Motor neuron (in vitro differentiated cells): ENCODE measurements around the gene C1QTNF6. TPM values are rescaled to one million over a fixed set of nuclear protein-coding genes. Genes with fewer than 3 reads are reported as not detected.
A peak's percentile ranks its signal among the peaks of the same experiment; 100 is the strongest.

Experiments used
- ATAC-seq, 8 experiments: fragments of 200-7000 bp; cut with Tn5 transposase; replicated peaks in 6 of 8; 2 replicates each; pipeline ENCODE4 v1.8.0; 2021; ENCODE audit warnings: mild to moderate bottlenecking in 8 of 8, moderate library complexity in 8 of 8
- H3K27ac ChIP-seq, 2 donors: fragments of 250-450 bp; sonication (Bioruptor Pico); 2 replicates each; pipeline ENCODE4 v1.9.0; 2021; ENCODE audit warnings: antibody characterized with exemption in 2 of 2, mild to moderate bottlenecking in 2 of 2, moderate library complexity in 1 of 2
- H3K4me1 ChIP-seq, 2 donors: fragments of 250-450 bp; sonication (Bioruptor Pico); replicated peaks in 1 of 2; 2 replicates each; pipeline ENCODE4 v1.6.1; 2021; ENCODE audit warnings: antibody characterized with exemption in 2 of 2, mild to moderate bottlenecking in 2 of 2, moderate library complexity in 1 of 2
- H3K4me3 ChIP-seq, 5 donors: fragments of 250-450 bp; sonication (Bioruptor Pico); 2 replicates each; pipeline ENCODE4 v1.9.0; 2021; ENCODE audit warnings: antibody characterized with exemption in 5 of 5, mild to moderate bottlenecking in 5 of 5, moderate library complexity in 4 of 5
- WGBS, 10 experiments: fragments of 450-650 bp; shearing (Covaris generic); methylation state at CpG; one replicate each; pipeline ENCODE4 v1.0.0; 2022; 5-methylcytosine and 5-hydroxymethylcytosine counted together
- in situ Hi-C, 9 experiments: fragments of 400-800 bp; cut with MboI; loops; one replicate each; pipeline ENCODE4 v1.15.0; 2021; ENCODE audit warnings: low sequenced_read_pairs in 9 of 9, low pct_unique_long_range_greater_than_20kb in 2 of 9; ENCODE audit not compliant: unreplicated experiment in 9 of 9
- total RNA-seq, 8 experiments: library from RNA; unstranded; fragments of 300-600 nt; gene quantifications; 2 replicates each; pipeline versions ENCODE4 v1.2.3 to v1.2.4, GENCODE V29; 2022

The C1QTNF6 gene
- total RNA-seq, 8 experiments from 2014 or later = 2.7 to 116 (median 12.6) TPM

GRCh38 chr22:37187552-37187890, 526 bp downstream of the C1QTNF6 start:
- H3K27ac ChIP-seq = no peak overlapping the region
- H3K4me3 ChIP-seq = peak overlapping the region in 1 of 5 donors; percentile 20

GRCh38 chr22:37186997-37187522, 987 bp downstream of the C1QTNF6 start:
- peaks cover 12 to 16% of the 10 kb centered on the region in 2 donors for H3K4me1 ChIP-seq
- H3K27ac ChIP-seq = no peak overlapping the region
- WGBS, 10 experiments = 0 to 100% (median 90%) methylated on average over 1 to 3 of the region's 4 CpGs; no CpG with 5 or more reads in 3 of the 10 experiments
- ATAC-seq = peak in 2 of 8 experiments; percentile 1 to 4
- in situ Hi-C loops = no loop called here
- H3K4me3 ChIP-seq = no peak overlapping the region

More at GRCh38 chr22:37187552-37187890, 526 bp downstream of the C1QTNF6 start:
- H3K4me1 ChIP-seq = peaks cover 12 to 16% of the 10 kb centered on the region in 2 donors
- 0 to 83% (median 13%) methylated on average over 1 to 5 of the region's 5 CpGs; no CpG with 5 or more reads in 3 of the 10 experiments for WGBS, 10 experiments
- in situ Hi-C loops = no loop called here
- ATAC-seq = no peak

GRCh38 chr22:37186228-37186996, 1.6 kb downstream of the C1QTNF6 start:
- peak in 2 of 8 experiments; percentile 1 to 9 for ATAC-seq
- no peak overlapping the region for H3K27ac ChIP-seq
- 68 to 94% (median 86%) methylated on average over 1 to 9 of the region's 9 CpGs; no CpG with 5 or more reads in 1 of the 10 experiments for WGBS, 10 experiments

GRCh38 chr22:37185646-37186227, 2.3 kb downstream of the C1QTNF6 start:
- in situ Hi-C loops = no loop called here
- WGBS, 10 experiments = 79 to 100% (median 100%) methylated on average over 1 to 5 of the region's 13 CpGs; no CpG with 5 or more reads in 3 of the 10 experiments
- no peak overlapping the region for H3K27ac ChIP-seq
- peaks cover 12 to 16% of the 10 kb centered on the region in 2 donors for H3K4me1 ChIP-seq
- H3K4me3 ChIP-seq = no peak overlapping the region
- ATAC-seq = no peak

More at GRCh38 chr22:37186228-37186996, 1.6 kb downstream of the C1QTNF6 start:
- no peak overlapping the region for H3K4me3 ChIP-seq
- in situ Hi-C loops = no loop called here
- peaks cover 12 to 16% of the 10 kb centered on the region in 2 donors for H3K4me1 ChIP-seq

- 82 to 100% (median 100%) methylated on average over 1 to 8 of the region's 18 CpGs; no CpG with 5 or more reads in 5 of the 10 experiments for WGBS, 10 experiments
- ATAC-seq = no peak
- in situ Hi-C loops = no loop called here
- H3K27ac ChIP-seq = no peak overlapping the region
- peaks cover 12 to 16% of the 10 kb centered on the region in 2 donors for H3K4me1 ChIP-seq
- no peak overlapping the region for H3K4me3 ChIP-seq
Measured at GRCh38 chr22:37184816-37185541, 3.1 kb downstream of the C1QTNF6 start.

GRCh38 chr22:37184380-37184755, 3.7 kb downstream of the C1QTNF6 start:
- ATAC-seq = no peak
- WGBS, 10 experiments = 70% methylated on average over 2 of the region's 12 CpGs; no CpG with 5 or more reads in 9 of the 10 experiments
- in situ Hi-C loops = no loop called here
- H3K4me3 ChIP-seq = no peak overlapping the region
- H3K27ac ChIP-seq = no peak overlapping the region
- H3K4me1 ChIP-seq = peaks cover 12 to 16% of the 10 kb centered on the region in 2 donors

- H3K27ac ChIP-seq = no peak overlapping the region
- in situ Hi-C loops = no loop called here
- no peak overlapping the region for H3K4me3 ChIP-seq
- H3K4me1 ChIP-seq = peaks cover 7 to 16% of the 10 kb centered on the region in 2 donors
- no peak for ATAC-seq
- WGBS, 10 experiments = 69 to 87% (median 75%) methylated on average over 3 to 4 of the region's 17 CpGs; no CpG with 5 or more reads in 7 of the 10 experiments
Measured at GRCh38 chr22:37183432-37184379, 4.3 kb downstream of the C1QTNF6 start.

- H3K4me3 ChIP-seq = no peak overlapping the region
- ATAC-seq = no peak
- peaks cover 2 to 16% of the 10 kb centered on the region in 2 donors for H3K4me1 ChIP-seq
- in situ Hi-C loops = no loop called here
- 50 to 100% (median 67%) methylated on average over 1 to 2 of the region's 3 CpGs; no CpG with 5 or more reads in 5 of the 10 experiments for WGBS, 10 experiments
- no peak overlapping the region for H3K27ac ChIP-seq
Measured at GRCh38 chr22:37182949-37183245, 5.2 kb downstream of the C1QTNF6 start.

GRCh38 chr22:37182101-37182948, 5.7 kb downstream of the C1QTNF6 start:
- Histone ChIP-seq H3K4me1 (peaks cover 2 to 12% of the 10 kb centered on the region in 2 donors), H3K27ac (no peak overlapping the region), H3K4me3 (no peak overlapping the region)
- 80 to 100% (median 88%) methylated on average over 1 to 35 of the region's 37 CpGs; no CpG with 5 or more reads in 4 of the 10 experiments for WGBS, 10 experiments
- no peak for ATAC-seq
- in situ Hi-C loops = no loop called here

GRCh38 chr22:37181681-37182080, 6.4 kb downstream of the C1QTNF6 start:
- Histone ChIP-seq H3K27ac (no peak overlapping the region), H3K4me1 (peaks cover 2 to 12% of the 10 kb centered on the region in 2 donors), H3K4me3 (no peak overlapping the region)
- WGBS, 10 experiments = 28 to 83% (median 74%) methylated on average over 2 to 4 of the region's 4 CpGs; no CpG with 5 or more reads in 5 of the 10 experiments
- ATAC-seq = no peak
- in situ Hi-C loops = no loop called here

- WGBS, 10 experiments = 80 to 100% (median 93%) methylated on average over 1 to 3 of the region's 15 CpGs; no CpG with 5 or more reads in 7 of the 10 experiments
- in situ Hi-C loops = no loop called here
- no peak for ATAC-seq
- H3K27ac ChIP-seq = no peak overlapping the region
- peaks cover 2 to 16% of the 10 kb centered on the region in 2 donors for H3K4me1 ChIP-seq
- H3K4me3 ChIP-seq = no peak overlapping the region
Measured at GRCh38 chr22:37180531-37181231, 7.4 kb downstream of the C1QTNF6 start.
